ENCODE measurements around the gene SERF2.
"Not testable (repeated sequence)": the region's sequence is repeated elsewhere in the genome, so short reads cannot be mapped to it uniquely, and the experiment has no call there.

DNA sequence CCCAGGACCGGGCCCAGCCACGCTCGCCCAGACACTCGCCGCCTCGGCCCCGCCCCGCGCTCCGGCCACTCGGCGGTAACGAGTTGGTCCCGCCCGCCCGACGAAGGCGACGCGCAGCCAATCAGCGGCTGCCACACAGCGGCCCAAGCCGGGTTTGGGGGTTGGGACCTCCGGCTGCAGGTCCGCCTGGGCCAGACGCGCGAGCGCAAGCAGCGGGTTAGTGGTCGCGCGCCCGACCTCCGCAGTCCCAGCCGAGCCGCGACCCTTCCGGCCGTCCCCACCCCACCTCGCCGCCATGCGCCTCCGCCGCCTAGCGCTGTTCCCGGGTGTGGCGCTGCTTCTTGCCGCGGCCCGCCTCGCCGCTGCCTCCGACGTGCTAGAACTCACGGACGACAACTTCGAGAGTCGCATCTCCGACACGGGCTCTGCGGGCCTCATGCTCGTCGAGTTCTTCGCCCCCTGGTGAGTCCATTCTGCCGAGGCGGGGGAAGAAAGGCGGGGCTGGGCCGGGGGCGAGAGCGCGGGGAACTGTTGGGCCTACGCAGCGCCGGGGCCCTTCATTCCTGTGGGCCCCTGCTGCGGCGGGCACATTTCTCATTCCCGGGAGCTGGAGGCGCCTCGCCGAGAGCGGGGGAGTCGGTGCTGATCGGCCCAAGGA lies 45.7 kb upstream of the SERF2 start, which contains the start of gene PDIA3:
- TF ChIP-seq, protein P1, sequence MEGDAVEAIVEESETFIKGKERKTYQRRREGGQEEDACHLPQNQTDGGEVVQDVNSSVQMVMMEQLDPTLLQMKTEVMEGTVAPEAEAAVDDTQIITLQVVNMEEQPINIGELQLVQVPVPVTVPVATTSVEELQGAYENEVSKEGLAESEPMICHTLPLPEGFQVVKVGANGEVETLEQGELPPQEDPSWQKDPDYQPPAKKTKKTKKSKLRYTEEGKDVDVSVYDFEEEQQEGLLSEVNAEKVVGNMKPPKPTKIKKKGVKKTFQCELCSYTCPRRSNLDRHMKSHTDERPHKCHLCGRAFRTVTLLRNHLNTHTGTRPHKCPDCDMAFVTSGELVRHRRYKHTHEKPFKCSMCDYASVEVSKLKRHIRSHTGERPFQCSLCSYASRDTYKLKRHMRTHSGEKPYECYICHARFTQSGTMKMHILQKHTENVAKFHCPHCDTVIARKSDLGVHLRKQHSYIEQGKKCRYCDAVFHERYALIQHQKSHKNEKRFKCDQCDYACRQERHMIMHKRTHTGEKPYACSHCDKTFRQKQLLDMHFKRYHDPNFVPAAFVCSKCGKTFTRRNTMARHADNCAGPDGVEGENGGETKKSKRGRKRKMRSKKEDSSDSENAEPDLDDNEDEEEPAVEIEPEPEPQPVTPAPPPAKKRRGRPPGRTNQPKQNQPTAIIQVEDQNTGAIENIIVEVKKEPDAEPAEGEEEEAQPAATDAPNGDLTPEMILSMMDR (conservative IDR thresholded peaks at IDR 0.05), result not testable (repeated sequence)
- not testable (repeated sequence) for TF ChIP-seq EZH2 (IDR thresholded peaks at IDR 0.05; ENCODE audit: low read depth)

Measured in PC-9 (cell line).